ENCODE results near the gene HMGN2.
A peak's percentile ranks its signal among the peaks of the same experiment; 100 is the strongest.
"Not testable (repeated sequence)": the region's sequence is repeated elsewhere in the genome, so short reads cannot be mapped to it uniquely, and the experiment has no call there.

HMGN2 gene

DNA sequence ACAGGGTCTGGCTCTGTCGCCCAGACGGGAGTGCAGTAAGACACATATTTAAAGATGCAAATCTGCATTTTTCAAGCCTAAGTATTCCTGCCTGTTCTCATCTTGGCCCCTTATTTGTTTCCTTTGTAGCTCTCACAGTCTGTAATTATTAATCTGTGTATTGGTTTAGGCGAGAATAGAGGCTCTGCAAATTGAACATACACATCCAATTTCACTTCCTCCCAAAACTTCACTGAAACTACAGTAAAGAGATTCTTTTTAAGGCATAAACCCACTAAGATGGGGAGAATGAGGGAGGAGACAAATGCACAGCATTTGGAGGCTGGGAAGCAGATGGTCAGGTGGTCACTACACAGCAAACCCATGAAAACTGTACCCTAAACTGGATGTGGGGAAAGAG lies 21.0 kb downstream of the HMGN2 start:
- DNase-seq (ENCODE audit: low read depth): no peak
- no peak overlapping the region for H3K4me3 ChIP-seq (ENCODE audit: low read depth, low read length)
- TF ChIP-seq, protein P1, sequence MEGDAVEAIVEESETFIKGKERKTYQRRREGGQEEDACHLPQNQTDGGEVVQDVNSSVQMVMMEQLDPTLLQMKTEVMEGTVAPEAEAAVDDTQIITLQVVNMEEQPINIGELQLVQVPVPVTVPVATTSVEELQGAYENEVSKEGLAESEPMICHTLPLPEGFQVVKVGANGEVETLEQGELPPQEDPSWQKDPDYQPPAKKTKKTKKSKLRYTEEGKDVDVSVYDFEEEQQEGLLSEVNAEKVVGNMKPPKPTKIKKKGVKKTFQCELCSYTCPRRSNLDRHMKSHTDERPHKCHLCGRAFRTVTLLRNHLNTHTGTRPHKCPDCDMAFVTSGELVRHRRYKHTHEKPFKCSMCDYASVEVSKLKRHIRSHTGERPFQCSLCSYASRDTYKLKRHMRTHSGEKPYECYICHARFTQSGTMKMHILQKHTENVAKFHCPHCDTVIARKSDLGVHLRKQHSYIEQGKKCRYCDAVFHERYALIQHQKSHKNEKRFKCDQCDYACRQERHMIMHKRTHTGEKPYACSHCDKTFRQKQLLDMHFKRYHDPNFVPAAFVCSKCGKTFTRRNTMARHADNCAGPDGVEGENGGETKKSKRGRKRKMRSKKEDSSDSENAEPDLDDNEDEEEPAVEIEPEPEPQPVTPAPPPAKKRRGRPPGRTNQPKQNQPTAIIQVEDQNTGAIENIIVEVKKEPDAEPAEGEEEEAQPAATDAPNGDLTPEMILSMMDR (IDR thresholded peaks at IDR 0.05; ENCODE audit: control insufficient read depth, extremely low read depth, insufficient read depth): no peak

DNA sequence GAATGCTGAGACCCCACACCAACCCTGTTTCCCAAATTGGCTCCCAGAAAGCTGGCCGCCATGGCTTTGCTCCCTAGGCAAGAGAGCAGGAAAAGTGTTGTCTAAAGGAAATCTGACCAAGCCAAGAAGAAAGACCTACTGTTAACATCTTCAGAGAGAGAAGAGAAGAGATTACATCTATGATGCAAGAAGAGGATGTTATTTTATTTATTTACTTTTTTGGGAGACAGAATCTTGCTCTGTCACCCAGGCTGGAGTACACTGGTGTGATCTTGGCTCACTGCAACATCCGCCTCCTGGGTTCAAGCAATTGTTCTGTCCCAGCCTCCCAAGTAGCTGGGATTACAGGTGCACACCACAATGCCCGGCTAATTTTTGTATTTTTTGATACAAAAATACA lies 21.7 kb downstream of the HMGN2 start:
- TF ChIP-seq, protein P1 (IDR thresholded peaks at IDR 0.05; ENCODE audit: control insufficient read depth, extremely low read depth, insufficient read depth): no peak
- H3K4me3 ChIP-seq (ENCODE audit: low read depth, low read length): no peak overlapping the region
- DNase-seq (ENCODE audit: low read depth): no peak

DNA sequence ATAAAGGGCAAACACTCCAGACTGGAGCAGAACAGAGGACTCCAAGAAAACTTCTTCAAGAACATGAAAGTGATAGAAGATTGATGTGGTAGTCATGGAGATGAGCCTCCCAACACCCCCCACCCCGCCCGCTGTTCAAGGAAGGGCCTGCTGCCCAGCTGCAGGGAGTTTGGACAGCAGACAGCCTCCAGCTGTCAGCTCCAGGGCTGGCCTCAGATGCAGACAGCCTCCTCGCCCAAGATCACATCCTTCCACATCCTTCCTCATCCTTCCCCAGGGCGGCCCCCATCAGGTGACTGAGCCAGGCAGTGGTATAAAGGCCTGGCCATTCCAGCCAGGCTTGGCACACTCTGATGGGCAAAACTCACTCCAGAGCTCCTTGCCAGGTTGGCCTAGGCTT lies 24.6 kb downstream of the HMGN2 start:
- TF ChIP-seq, protein P1 (IDR thresholded peaks at IDR 0.05; ENCODE audit: control insufficient read depth, extremely low read depth, insufficient read depth): no peak
- H3K4me3 ChIP-seq (ENCODE audit: low read depth, low read length): no peak overlapping the region
- DNase-seq (ENCODE audit: low read depth): no peak

DNA sequence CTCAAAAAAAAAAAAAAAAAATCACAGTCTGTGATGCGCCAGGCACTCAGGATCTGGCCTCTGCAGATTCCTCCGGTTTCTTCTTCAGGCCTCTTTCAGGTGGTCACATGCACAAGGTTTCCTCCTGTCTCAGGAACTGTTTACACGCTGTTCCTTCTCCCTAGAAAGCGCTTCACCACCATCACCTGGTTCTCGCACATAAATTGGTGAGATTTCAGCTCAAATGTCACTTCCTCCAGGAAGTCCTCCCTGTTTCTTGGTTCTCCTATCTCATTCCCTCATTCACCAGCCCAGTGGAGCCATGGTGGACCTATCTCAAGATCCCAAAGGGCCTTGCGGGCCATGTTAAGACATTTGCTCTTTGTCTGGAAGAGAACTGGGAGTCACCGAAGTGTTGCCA lies 26.7 kb downstream of the HMGN2 start:
- H3K4me3 ChIP-seq (ENCODE audit: low read depth, low read length): no peak overlapping the region
- TF ChIP-seq, protein P1 (IDR thresholded peaks at IDR 0.05; ENCODE audit: control insufficient read depth, extremely low read depth, insufficient read depth): no peak
- no peak for DNase-seq (ENCODE audit: low read depth)

DNA sequence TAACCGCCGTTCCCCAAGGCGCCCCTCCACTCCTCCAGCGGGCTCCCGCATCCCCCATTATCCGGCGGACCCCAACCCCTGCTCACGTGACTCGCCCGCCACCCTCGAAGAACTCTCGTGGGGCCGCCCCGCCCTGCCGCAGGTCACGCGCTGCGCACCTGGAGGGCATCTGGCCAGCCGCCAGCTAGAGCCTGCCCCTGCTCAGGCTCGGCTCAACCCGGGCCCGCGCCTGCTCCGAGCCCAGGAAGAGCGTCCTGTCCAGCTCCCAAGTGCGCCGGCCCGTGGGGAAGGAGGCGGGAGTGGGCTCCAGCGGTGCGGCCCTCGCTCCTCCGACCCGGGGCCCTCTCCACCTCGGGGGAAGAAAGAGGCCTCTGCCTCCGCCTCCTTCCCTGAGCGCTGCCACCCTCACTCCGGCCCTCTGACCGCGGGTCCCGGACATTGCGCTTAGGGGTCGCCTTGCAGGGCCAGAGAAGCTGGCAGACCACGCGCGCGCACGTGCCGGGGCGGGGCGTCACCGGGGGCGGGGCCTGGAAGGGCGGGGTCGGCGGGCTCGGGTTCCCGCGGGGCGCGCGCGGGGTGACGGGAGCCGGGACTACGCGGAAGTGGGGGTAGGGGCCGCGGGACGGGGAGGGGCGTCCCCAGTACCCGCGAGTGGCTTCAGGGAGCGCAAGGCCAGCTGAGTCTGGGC lies 28.4 kb downstream of the HMGN2 start:
- no peak for DNase-seq (ENCODE audit: low read depth)
- TF ChIP-seq, protein P1 (IDR thresholded peaks at IDR 0.05; ENCODE audit: control insufficient read depth, extremely low read depth, insufficient read depth): no peak
- peak overlapping the region; percentile 55 for H3K4me3 ChIP-seq (ENCODE audit: low read depth, low read length)

DNA sequence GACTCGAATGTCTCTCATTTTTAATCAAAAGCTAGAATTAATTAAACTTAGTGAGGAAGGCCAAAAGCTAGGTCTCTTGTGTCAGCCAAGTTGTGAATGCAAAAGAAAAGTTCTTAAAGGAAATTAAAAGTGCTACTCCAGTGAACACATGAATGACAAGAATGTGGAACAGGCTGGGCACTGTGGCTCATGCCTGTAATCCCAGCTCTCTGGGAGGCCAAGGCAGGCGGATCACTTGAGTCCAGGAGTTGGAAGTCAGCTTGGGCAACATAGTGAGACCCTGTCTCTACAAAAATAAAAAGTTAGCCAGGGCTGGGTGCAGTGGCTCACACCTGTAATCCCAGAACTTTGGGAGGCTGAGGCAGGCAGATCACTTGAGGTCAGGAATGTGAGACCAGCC lies 38.5 kb downstream of the HMGN2 start:
- not testable (repeated sequence) for H3K4me3 ChIP-seq (ENCODE audit: low read depth, low read length); DNase-seq (ENCODE audit: low read depth)

DNA sequence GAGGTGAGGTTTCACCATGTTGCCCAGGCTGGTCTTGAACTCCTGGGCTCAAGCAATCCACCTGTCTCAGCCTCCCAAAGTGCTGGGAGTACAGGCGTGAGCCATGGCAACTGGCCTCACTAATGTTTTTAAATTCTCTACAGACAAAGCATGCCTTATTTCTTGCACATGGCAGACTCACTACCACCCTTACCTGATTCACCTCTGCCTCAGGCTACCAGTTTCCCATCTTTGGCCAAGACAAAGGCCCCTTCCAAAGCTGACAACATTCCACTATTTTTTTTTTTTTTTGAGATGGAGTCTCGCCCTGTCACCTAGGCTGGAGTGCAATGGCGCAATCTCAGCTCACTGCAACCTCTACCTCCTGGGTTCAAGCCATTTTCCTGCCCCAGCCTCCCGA lies 43.6 kb downstream of the HMGN2 start:
- not testable (repeated sequence) for DNase-seq (ENCODE audit: low read depth); H3K4me3 ChIP-seq (ENCODE audit: low read depth, low read length)

DNA sequence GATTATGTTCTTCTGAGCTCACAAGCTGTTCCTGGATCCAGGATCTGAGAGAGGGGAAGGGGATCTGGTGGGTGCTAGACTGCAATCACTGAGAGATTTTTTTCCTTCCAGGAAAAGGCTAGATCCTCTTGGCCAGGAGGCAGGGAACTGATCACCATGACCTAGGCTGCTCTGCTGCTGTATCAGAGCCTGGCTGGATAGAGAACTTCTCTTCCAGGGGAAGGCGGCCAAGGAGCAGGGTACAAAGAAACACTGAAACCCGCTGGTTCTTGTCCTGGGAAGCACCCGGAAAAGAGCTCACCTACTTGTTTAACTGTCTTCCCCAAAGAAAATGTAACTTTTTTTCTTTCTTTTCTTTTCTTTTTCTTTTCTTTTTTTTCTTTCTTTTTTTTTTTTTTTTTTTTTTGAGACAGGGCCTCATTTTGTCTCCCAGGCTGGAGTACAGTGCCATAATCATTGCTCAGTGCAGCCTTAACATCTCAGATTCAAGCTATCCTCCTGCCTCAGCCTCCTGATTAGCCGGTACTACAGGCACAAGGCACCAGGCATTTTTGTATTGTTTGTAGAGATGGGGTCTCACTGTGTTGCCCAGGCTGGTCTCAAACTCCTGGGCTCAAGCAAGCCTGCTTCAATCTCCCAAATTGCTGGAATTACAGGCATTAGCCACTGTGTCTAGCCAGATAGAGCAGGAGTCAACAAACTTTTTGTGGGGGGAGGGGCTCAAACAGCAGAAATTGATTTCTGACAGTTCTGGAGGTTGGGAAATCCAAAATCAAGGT lies 44.9 kb downstream of the HMGN2 start:
- H3K4me3 ChIP-seq (ENCODE audit: low read depth, low read length): no peak overlapping the region
- TF ChIP-seq, protein P1 (IDR thresholded peaks at IDR 0.05; ENCODE audit: control insufficient read depth, extremely low read depth, insufficient read depth): no peak
- DNase-seq (ENCODE audit: low read depth): no peak
